RPMI8226 (cell line): ENCODE results near the gene CDCP1.
A peak's percentile ranks its signal among the peaks of the same experiment; 100 is the strongest.
"Not testable (repeated sequence)": the region's sequence is repeated elsewhere in the genome, so short reads cannot be mapped to it uniquely, and the experiment has no call there.

Experiments
- DNase-seq: peaks from one replicate; pipeline ENCODE4 v3.0.0-alpha.2; 2015

Gene CDCP1

GRCh38 chr3:45171283-45171682, 25.1 kb upstream of the CDCP1 start:
- no peak for DNase-seq

- no peak for DNase-seq
These were observed 23.9 kb upstream of the CDCP1 start for GRCh38 chr3:45170096-45170495.

- no peak for DNase-seq
These were observed 23.1 kb upstream of the CDCP1 start for GRCh38 chr3:45169125-45169904.

- DNase-seq: no peak
These were observed 22.3 kb upstream of the CDCP1 start for GRCh38 chr3:45168451-45168850.

- DNase-seq: peak; percentile 94
These were observed 21.1 kb upstream of the CDCP1 start for GRCh38 chr3:45167011-45167911.

- DNase-seq: no peak
These were observed 20.2 kb upstream of the CDCP1 start for GRCh38 chr3:45166321-45166879.

- DNase-seq: no peak
These were observed 19.5 kb upstream of the CDCP1 start for GRCh38 chr3:45165497-45166283.

GRCh38 chr3:45164056-45164455, 17.9 kb upstream of the CDCP1 start:
- no peak for DNase-seq

- peak; percentile 68 for DNase-seq
These were observed 17.3 kb upstream of the CDCP1 start for GRCh38 chr3:45163481-45163880.

GRCh38 chr3:45154641-45155147, 8.5 kb upstream of the CDCP1 start:
- no peak for DNase-seq

- DNase-seq: no peak
These were observed 7.7 kb upstream of the CDCP1 start for GRCh38 chr3:45153658-45154437.

- DNase-seq: no peak
These were observed 6.1 kb upstream of the CDCP1 start for GRCh38 chr3:45152307-45152706.

- DNase-seq: no peak
These were observed 4.9 kb upstream of the CDCP1 start for GRCh38 chr3:45151100-45151499.

- no peak for DNase-seq
These were observed 2.7 kb upstream of the CDCP1 start for GRCh38 chr3:45148921-45149320.

- no peak for DNase-seq
These were observed 955 bp downstream of the CDCP1 start for GRCh38 chr3:45145223-45145622.

GRCh38 chr3:45143673-45144671, 2.2 kb downstream of the CDCP1 start:
- peak; percentile 18 for DNase-seq

GRCh38 chr3:45140770-45141155, 5.4 kb downstream of the CDCP1 start:
- not testable (repeated sequence) for DNase-seq

- no peak for DNase-seq
These were observed 5.9 kb downstream of the CDCP1 start for GRCh38 chr3:45140141-45140769.

- DNase-seq: no peak
These were observed 6.6 kb downstream of the CDCP1 start for GRCh38 chr3:45139372-45140140.
